ENCODE data around the gene UFSP1.

UFSP1 gene

GRCh38 chr7:100874300-100874576 is 15.3 kb downstream of the UFSP1 start:
- TF ChIP-seq, protein P1, sequence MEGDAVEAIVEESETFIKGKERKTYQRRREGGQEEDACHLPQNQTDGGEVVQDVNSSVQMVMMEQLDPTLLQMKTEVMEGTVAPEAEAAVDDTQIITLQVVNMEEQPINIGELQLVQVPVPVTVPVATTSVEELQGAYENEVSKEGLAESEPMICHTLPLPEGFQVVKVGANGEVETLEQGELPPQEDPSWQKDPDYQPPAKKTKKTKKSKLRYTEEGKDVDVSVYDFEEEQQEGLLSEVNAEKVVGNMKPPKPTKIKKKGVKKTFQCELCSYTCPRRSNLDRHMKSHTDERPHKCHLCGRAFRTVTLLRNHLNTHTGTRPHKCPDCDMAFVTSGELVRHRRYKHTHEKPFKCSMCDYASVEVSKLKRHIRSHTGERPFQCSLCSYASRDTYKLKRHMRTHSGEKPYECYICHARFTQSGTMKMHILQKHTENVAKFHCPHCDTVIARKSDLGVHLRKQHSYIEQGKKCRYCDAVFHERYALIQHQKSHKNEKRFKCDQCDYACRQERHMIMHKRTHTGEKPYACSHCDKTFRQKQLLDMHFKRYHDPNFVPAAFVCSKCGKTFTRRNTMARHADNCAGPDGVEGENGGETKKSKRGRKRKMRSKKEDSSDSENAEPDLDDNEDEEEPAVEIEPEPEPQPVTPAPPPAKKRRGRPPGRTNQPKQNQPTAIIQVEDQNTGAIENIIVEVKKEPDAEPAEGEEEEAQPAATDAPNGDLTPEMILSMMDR (conservative IDR thresholded peaks at IDR 0.05): no peak
- H3K27ac ChIP-seq: peak overlapping the region; percentile 98

- TF ChIP-seq, protein P1 (conservative IDR thresholded peaks at IDR 0.05): no peak
- peak overlapping the region; percentile 98 for H3K27ac ChIP-seq
These were observed 15.8 kb downstream of the UFSP1 start for GRCh38 chr7:100873599-100874299.

DNA sequence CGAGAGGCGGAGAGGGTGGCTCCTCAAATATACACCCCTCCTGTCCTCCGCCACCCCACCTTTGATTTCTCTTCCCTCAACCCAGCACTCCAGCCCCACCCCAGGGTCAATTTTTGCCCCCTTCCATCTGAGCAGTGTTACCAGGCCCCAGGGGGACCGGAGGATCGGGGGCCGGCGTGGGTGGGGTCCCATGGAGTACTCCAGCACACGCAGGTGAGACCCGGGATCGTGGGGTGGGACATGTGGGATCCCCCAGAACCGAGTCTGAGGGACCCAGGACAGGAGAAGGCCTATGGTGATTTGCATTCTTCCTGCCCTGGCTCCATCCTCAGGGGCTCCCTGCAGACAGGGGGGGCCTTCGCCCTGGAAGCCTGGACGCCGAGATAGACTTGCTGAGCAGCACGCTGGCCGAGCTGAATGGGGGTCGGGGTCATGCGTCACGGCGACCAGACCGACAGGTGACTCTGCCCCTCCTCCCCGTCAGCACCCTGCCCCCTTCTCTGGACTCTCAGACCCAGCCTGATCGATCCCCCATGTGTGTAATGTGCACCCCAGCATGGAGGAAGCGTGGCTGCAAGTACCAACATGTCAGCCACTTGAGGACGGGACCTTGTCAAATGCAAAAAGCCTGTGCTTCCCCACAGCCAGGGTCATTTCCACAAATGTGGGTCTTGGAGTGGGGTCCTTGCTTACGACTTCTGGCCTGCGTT is 21.6 kb downstream of the UFSP1 start:
- no peak overlapping the region for H3K27ac ChIP-seq
- TF ChIP-seq, protein P1 (conservative IDR thresholded peaks at IDR 0.05): no peak

- peak within 1 kb of the TSS; percentile 77 for H3K27ac ChIP-seq
- TF ChIP-seq, protein P1 (conservative IDR thresholded peaks at IDR 0.05): no peak
These were observed 22.3 kb downstream of the UFSP1 start, which contains the start of gene TRIP6 for GRCh38 chr7:100867040-100867775. TRIP6 (plus strand) TSS chr7:100867387; CDS start chr7:100867498, 111 bp downstream.

- TF ChIP-seq, protein P1 (conservative IDR thresholded peaks at IDR 0.05): no peak
- H3K27ac ChIP-seq: peak overlapping the region; percentile 77
These were observed 22.8 kb downstream of the UFSP1 start for GRCh38 chr7:100866729-100867039.

DNA sequence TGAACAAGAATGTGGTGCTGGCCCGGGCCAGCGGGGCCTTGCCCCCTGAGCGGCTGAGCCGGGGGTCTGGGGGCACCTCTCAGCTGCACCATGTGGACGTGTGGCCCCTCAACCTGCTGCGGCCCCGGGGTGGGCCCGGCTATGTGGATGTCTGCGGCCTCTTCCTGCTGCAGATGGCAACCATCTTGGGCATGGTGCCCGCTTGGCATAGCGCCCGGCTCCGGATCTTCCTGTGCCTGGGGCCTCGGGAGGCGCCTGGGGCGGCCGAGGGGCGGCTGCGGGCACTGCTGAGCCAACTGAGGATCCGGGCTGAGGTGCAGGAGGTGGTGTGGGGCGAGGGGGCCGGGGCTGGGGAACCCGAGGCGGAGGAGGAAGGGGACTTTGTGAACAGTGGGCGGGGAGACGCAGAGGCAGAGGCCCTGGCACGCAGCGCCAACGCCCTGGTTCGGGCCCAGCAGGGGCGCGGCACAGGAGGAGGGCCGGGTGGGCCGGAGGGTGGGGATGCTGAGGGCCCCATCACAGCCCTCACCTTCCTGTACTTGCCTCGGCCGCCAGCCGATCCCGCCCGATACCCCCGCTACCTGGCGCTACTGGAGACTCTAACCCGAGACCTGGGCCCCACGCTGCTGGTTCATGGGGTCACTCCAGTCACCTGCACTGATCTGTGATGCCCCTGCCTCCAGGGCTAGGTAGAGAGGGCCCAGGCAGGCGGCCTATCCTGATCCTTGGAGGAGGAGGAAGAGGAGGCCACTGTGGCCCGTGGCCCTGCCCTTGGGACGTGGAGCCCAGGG is 23.4 kb downstream of the UFSP1 start:
- TF ChIP-seq, protein P1 (conservative IDR thresholded peaks at IDR 0.05): no peak

More for the DNA sequence above, 23.4 kb downstream of the UFSP1 start:
- peak overlapping the region; percentile 77 for H3K27ac ChIP-seq

Data from VCaP (cell line).